Measurements from ENCODE around the gene OPRL1. TPM values are rescaled to one million over a fixed set of nuclear protein-coding genes. Genes with fewer than 3 reads are reported as not detected.

OPRL1 gene
- total and polyA plus RNA-seq, 2 of the 8 experiments (the other 6 are each of a cell fraction or from before 2014, with no cell fraction given): 0.63 to 0.98 TPM

DNA sequence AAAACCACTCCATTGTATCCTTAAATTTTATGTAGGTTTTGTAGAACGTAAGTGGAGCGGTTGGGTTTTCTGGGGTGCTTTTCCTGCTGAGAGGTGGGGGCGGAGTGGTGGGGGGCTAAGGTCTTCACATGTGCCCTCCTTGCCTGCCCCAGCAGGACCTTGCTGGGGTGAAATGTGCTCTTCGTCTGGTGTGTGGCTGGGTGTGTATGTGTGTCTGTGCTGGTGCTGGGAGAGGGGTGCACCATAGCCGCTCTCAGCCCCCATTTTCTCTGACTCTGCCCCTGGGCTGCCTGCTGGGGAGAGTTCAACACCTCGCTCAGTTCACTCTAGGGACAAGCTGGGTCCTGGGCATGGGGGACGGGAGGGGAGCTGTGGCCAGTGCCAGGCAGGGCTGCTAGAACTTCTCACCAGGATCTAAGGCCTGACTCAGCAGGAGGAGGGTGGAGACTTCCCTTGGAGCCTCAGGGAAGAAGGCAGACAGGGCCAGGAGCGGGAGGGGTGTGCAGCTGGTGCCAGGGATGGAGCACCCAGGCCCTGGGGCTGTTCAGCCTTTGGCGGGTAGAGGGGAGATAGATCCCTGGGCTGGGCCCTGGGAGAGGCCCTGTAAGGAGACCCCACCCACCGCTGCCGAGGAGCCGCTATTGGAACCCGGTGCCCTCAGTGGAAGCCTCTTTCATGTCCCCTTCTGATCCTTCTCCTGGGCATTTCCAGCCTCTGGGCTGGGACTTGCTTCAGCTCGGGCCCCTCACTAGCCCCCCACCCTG, 35.2 kb upstream of the OPRL1 start:
- no peak overlapping the region for H2BK120ac ChIP-seq (replicated peaks; ENCODE audit: low read depth, low read length)
- H3K79me2 ChIP-seq (ENCODE audit: control insufficient read depth in 1 of 2, insufficient read depth in 2 of 2, low read length in 2 of 2): no peaks in the 10 kb centered on the region
- 87% methylated on average over 14 of the region's 14 CpGs; no CpG with 5 or more reads in 1 of the 2 experiments for WGBS, 2 experiments (ENCODE audit: extremely low coverage in 1 of 2, insufficient coverage in 1 of 2, insufficient read length in 1 of 2, insufficient replicate concordance in 2 of 2, low coverage in 1 of 2, low lambda C conversion rate in 2 of 2, missing lambda C conversion rate in 1 of 2)
- no peak overlapping the region for H3K27ac ChIP-seq (ENCODE audit: low read depth, low read length)
- 0 out of 2 replicates have a peak overlapping the region, but pooled peaks have one; percentile 28 for H2AK5ac ChIP-seq (ENCODE audit: low read depth, low read length)
- H3K36me3 ChIP-seq (ENCODE audit: control insufficient read depth in 2 of 4, insufficient read depth in 4 of 4, low read length in 3 of 4): peaks cover 0 to 10% (median 0%) of the 10 kb centered on the region in 4 experiments; a peak in 1 of 8 replicates
- H3K23me2 ChIP-seq (ENCODE audit: low read depth, low read length): peaks cover 4% of the 10 kb centered on the region; the same call in 1 of the 2 replicates
- no peak overlapping the region for H3K4ac ChIP-seq (replicated peaks; ENCODE audit: insufficient read length, low read depth, low read length)
- H3K79me1 ChIP-seq (ENCODE audit: low read depth, low read length): no peaks in the 10 kb centered on the region
- DNase-seq (ENCODE audit: low read depth in 1 of 2, low spot score in 2 of 2) (no peak), FAIRE-seq (no peak)
- H4K91ac ChIP-seq (replicated peaks; ENCODE audit: insufficient read length, low read length): no peak overlapping the region
- no peak overlapping the region for H3K14ac ChIP-seq (ENCODE audit: insufficient read length)
- H4K8ac ChIP-seq (ENCODE audit: extremely low read depth, insufficient read depth, low read length): no peak overlapping the region; the same call in 1 of the 2 replicates
- ChIA-PET CTCF (ENCODE audit: partially characterized antibody) (interaction anchor here (0.7 to 2.7 kb wide), 6 partner anchors 9 to 76 kb away, joined by 3 to 9 read pairs (median 6); partner anchors contain the start of genes OPRL1 and PRPF6), POLR2A (ENCODE audit: partially characterized antibody) (interaction anchor here (1.3 to 2.3 kb wide), 4 partner anchors 9 to 75 kb away, joined by 3 to 8 read pairs (median 4); no protein-coding TSS in a partner anchor)
- no peak overlapping the region for H3K4me3 ChIP-seq (ENCODE audit: extremely low read depth in 1 of 4, insufficient read depth in 2 of 4, low read depth in 3 of 4, low read length in 4 of 4)
- peak overlapping the region; percentile 6; the same call in 1 of the 2 replicates for H2BK15ac ChIP-seq (ENCODE audit: low read length)
- H3K56ac ChIP-seq (replicated peaks; ENCODE audit: insufficient read length, low read depth, low read length): no peak overlapping the region
- H4K5ac ChIP-seq (ENCODE audit: insufficient read length, low read depth, low read length): no peak overlapping the region
- H2BK12ac ChIP-seq (ENCODE audit: low read depth, low read length): peak overlapping the region; percentile 77; the same call in 1 of the 2 replicates
- H2BK20ac ChIP-seq (ENCODE audit: low read length): no peak overlapping the region
- no peak overlapping the region for H3K18ac ChIP-seq (ENCODE audit: extremely low read depth, low read length)
- H3K9me3 ChIP-seq (ENCODE audit: insufficient read depth in 2 of 2, low read depth in 1 of 2, low read length in 1 of 2): no peaks in the 10 kb centered on the region
- H4K20me1 ChIP-seq (replicated peaks in 1 of 2; ENCODE audit: control insufficient read depth in 1 of 2, insufficient read depth in 2 of 2, low read length in 2 of 2): no peaks in the 10 kb centered on the region
- H2BK5ac ChIP-seq (ENCODE audit: low read depth, low read length): 0 out of 2 replicates have a peak overlapping the region, but pooled peaks have one; percentile 6
- H2AFZ ChIP-seq (ENCODE audit: low read length): no peak overlapping the region
- no peak overlapping the region for H3K4me2 ChIP-seq (ENCODE audit: insufficient read depth in 1 of 2, low read depth in 2 of 2, low read length in 2 of 2)
- no peak overlapping the region for H3K9ac ChIP-seq (replicated peaks in 1 of 4; ENCODE audit: extremely low read depth in 1 of 4, low read depth in 3 of 4, low read length in 3 of 4)
- peaks cover 0 to 20% (median 8%) of the 10 kb centered on the region in 4 experiments; a peak in 6 of 7 replicates for H3K4me1 ChIP-seq (replicated peaks in 1 of 4; ENCODE audit: control insufficient read depth in 3 of 4, insufficient read depth in 4 of 4, low read length in 3 of 4)
- peaks cover 47 to 84% (median 79%) of the 10 kb centered on the region in 4 experiments for H3K27me3 ChIP-seq (replicated peaks in 1 of 4; ENCODE audit: control insufficient read depth in 3 of 4, extremely low read depth in 1 of 4, insufficient read depth in 3 of 4, low read length in 3 of 4)
- H3K23ac ChIP-seq (ENCODE audit: insufficient read length): no peak overlapping the region
- TF ChIP-seq PHF8 (conservative IDR thresholded peaks at IDR 0.05; ENCODE audit: low read depth, low read length) (no peak), NRF1 (IDR thresholded peaks at IDR 0.05; ENCODE audit: low read depth, low read length) (no peak), KDM4A (IDR thresholded peaks at IDR 0.05; ENCODE audit: low read depth, low read length, severe bottlenecking) (no peak), EZH2 (IDR thresholded peaks at IDR 0.05; ENCODE audit: low read depth, low read length, severe bottlenecking) (no peak), POU5F1 (IDR thresholded peaks at IDR 0.05; ENCODE audit: low read depth, low read length) (no peak), JUND (IDR thresholded peaks at IDR 0.05; ENCODE audit: low read length) (no peak), TAF7 (optimal IDR thresholded peaks at IDR 0.05; ENCODE audit: borderline replicate concordance, low read depth, low read length) (no peak), SIX5 (IDR thresholded peaks at IDR 0.05; ENCODE audit: low read depth, low read length) (no peak), TBP (IDR thresholded peaks at IDR 0.05; ENCODE audit: low read depth, low read length) (no peak), SRF (IDR thresholded peaks at IDR 0.05; ENCODE audit: low read depth, low read length) (no peak), FOSL1 (IDR thresholded peaks at IDR 0.05; ENCODE audit: insufficient read depth, low read depth, low read length) (no peak)
